Testis (tissue), 2 donors: ENCODE results near the gene TDO2.

Experiments used
- POLR2A ChIP-seq: fragments of 450-650 bp; IDR thresholded peaks from one replicate; pipeline ENCODE4 v1.6.1; 2017; ENCODE audit warnings: antibody characterized with exemption, mild to moderate bottlenecking, moderate library complexity
- TF ChIP-seq, protein P1 (sequence below), 3 experiments: fragments of 450-650 bp in 2 of 3; fragments of 200-600 bp in 1 of 3; sonication (generic) in 1 of 3; IDR thresholded peaks; one replicate each; pipeline ENCODE4 v1.5.1; 2016 to 2019; ENCODE audit warnings: antibody characterized with exemption in 3 of 3, mild to moderate bottlenecking in 2 of 3, moderate library complexity in 1 of 3

- TF ChIP-seq, protein P1, sequence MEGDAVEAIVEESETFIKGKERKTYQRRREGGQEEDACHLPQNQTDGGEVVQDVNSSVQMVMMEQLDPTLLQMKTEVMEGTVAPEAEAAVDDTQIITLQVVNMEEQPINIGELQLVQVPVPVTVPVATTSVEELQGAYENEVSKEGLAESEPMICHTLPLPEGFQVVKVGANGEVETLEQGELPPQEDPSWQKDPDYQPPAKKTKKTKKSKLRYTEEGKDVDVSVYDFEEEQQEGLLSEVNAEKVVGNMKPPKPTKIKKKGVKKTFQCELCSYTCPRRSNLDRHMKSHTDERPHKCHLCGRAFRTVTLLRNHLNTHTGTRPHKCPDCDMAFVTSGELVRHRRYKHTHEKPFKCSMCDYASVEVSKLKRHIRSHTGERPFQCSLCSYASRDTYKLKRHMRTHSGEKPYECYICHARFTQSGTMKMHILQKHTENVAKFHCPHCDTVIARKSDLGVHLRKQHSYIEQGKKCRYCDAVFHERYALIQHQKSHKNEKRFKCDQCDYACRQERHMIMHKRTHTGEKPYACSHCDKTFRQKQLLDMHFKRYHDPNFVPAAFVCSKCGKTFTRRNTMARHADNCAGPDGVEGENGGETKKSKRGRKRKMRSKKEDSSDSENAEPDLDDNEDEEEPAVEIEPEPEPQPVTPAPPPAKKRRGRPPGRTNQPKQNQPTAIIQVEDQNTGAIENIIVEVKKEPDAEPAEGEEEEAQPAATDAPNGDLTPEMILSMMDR (IDR thresholded peaks at IDR 0.05): no peak
- TF ChIP-seq POLR2A: no peak
Observed at GRCh38 chr4:155889946-155890345, 13.6 kb upstream of the TDO2 start.
